Measurements from ENCODE around the gene XPO4.

DNA sequence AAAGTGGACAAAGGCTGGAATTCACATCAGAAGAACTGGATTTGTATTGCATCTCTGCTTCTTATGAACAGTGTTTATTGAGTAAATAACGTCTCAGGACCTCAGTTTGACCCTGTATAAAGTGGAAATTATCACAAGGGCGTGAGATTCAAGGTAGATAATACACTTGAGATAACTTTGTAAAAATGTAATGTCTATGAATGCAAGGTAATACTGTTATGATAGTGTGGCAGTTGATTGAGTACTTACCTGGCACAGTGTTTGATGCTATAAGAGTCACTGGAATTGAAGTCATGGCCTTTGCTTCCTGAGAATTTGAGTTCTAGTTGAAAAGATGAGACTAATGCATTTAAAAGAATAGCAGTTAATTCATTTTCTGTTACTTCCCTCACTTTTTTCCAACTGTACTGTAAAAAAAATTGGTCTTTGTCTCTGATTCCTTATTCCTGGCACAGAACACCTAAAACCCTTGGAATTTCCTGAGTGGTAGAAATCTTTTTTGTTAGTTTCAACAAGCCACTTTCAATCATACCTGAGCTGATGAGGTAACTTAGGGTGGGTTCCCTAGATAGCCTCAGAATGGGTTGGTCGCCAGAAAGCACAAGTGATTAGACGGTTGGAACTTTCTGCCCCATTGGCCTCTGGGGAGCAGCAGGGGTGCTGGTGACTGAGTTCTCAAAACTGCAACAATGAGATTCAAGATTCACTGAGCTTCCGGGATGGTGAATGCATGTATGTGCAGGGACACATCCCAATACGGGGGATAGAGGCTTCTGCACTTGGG is 6.4 kb upstream of the XPO4 start:
- TF ChIP-seq EP300 (IDR thresholded peaks at IDR 0.05; ENCODE audit: borderline replicate concordance in 1 of 2, control insufficient read depth in 1 of 2, low read depth in 2 of 2, low read length in 2 of 2) = no peak
- no peak for TF ChIP-seq ZNF274 (IDR thresholded peaks at IDR 0.05; ENCODE audit: insufficient read depth, insufficient read length)
- no peak for TF ChIP-seq FOXM1 (IDR thresholded peaks at IDR 0.05; ENCODE audit: low read depth, low read length)
- TF ChIP-seq POLR2A (IDR thresholded peaks at IDR 0.05; ENCODE audit: low read depth, low read length) = no peak
- TF ChIP-seq CTCF (IDR thresholded peaks at IDR 0.05 in 2 of 3, conservative IDR thresholded peaks at IDR 0.05 in 1 of 3; ENCODE audit: control insufficient read depth in 2 of 3, extremely low read depth in 1 of 3, insufficient read depth in 1 of 3, low read depth in 3 of 3, low read length in 3 of 3) = no peak
- TF ChIP-seq CEBPB (IDR thresholded peaks at IDR 0.05; ENCODE audit: borderline replicate concordance in 1 of 2, low read depth in 2 of 2, low read length in 2 of 2) = no peak
- TF ChIP-seq HDAC2 (IDR thresholded peaks at IDR 0.05) = no peak
- TF ChIP-seq ASH2L (IDR thresholded peaks at IDR 0.05; ENCODE audit: borderline replicate concordance, low read depth) = no peak

Measured in GM12878 (cell line).